Natural killer cell treated with Interleukin-12 subunit alpha and Interleukin-12 subunit beta and Interleukin-15 and Interleukin-18, amount 100 ng/mL, for 72 hours (primary cell): Measurements from ENCODE around the gene TCF7. TPM values are rescaled to one million over a fixed set of nuclear protein-coding genes. Genes with fewer than 3 reads are reported as not detected.

Experiments
- ATAC-seq, 2 donors: fragments of 150-1000 bp; cut with Tn5 transposase in 1 of 2; sonication (Bioruptor Pico), chemical (Tn5 transposase) in 1 of 2; 2 replicates each; pipeline ENCODE4 v1.10.0; 2021
- DNase-seq: peaks from one replicate; pipeline ENCODE4 v3.0.0; 2022; ENCODE audit warnings: low spot score
- H3K27ac Mint-ChIP-seq, 2 donors: 1 replicate in 1 of 2; 2 replicates in 1 of 2; pipeline ENCODE4 v1.8.0; 2022; ENCODE audit warnings: mixed read lengths in 2 of 2, mild to moderate bottlenecking in 1 of 2, moderate library complexity in 1 of 2
- H3K27me3 Mint-ChIP-seq, 2 donors: 1 replicate in 1 of 2; 2 replicates in 1 of 2; pipeline ENCODE4 v1.8.0; 2022; ENCODE audit warnings: mixed read lengths in 2 of 2
- H3K36me3 Mint-ChIP-seq: one replicate; pipeline ENCODE4 v1.8.0; 2022; ENCODE audit warnings: mixed read lengths
- H3K4me1 Mint-ChIP-seq, 2 donors: 1 replicate in 1 of 2; 2 replicates in 1 of 2; pipeline ENCODE4 v1.8.0; 2022; ENCODE audit warnings: low read depth in 2 of 2, mixed read lengths in 2 of 2, mild to moderate bottlenecking in 1 of 2
- H3K4me3 Mint-ChIP-seq: one replicate; pipeline ENCODE4 v1.8.0; 2022; ENCODE audit warnings: mixed read lengths
- H3K9me3 Mint-ChIP-seq: 2 replicates; pipeline ENCODE4 v1.8.0; 2022; ENCODE audit warnings: mixed read lengths
- total RNA-seq, 2 donors: library from RNA; stranded (reverse); gene quantifications; one replicate each; pipeline ENCODE4 v1.2.3, GENCODE V29; 2022

TCF7 gene
- total RNA-seq, 2 donors from 2014 or later: 2.6 to 6.1 TPM

DNA sequence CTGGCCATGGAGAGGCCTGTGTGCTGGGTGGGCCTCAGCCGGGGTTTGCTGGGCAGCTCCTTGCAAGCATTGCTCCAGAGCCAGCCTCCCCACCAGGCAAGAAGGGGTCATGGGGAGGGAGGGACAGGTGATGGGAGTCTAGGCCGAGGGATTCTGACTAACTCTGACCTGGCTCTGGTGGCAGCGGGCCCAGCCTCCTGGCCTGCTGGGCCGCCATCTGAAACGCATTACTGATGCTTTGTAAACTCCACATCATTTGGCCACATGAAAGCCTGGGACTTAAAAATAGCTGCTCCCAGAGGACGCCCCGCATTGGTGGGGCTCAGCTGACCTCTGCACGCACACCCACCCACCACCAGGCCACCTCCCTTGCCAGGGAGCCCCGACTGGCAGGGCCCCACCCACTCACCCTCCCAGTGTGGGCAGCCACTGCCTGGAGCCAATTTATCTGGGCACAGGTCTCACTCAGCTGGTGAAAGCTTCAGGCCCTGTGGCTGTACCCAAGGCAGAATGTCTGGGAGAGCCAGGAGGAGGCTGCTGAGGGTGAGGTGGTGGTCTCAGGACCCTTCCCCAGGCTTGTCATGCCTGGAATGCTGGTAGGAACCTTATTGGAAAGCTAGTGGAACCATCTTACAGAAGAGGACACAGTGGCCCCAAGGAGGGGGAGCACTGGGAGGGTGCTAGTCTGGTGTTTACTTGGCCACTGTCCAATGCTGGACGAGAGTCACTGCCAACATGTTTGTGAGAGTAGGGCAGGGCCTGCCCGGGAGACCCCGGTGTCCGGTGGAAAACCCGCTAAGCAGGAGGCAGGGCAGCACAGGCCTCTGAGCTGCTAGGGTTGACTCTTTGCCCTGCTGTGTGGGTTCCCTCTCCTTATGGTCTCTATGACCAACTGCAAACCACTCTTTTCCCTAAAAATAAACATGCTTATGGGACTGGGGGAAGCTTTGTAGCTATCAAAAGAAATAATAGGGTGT lies 10.8 kb downstream of the TCF7 start:
- no peak for ATAC-seq

DNA sequence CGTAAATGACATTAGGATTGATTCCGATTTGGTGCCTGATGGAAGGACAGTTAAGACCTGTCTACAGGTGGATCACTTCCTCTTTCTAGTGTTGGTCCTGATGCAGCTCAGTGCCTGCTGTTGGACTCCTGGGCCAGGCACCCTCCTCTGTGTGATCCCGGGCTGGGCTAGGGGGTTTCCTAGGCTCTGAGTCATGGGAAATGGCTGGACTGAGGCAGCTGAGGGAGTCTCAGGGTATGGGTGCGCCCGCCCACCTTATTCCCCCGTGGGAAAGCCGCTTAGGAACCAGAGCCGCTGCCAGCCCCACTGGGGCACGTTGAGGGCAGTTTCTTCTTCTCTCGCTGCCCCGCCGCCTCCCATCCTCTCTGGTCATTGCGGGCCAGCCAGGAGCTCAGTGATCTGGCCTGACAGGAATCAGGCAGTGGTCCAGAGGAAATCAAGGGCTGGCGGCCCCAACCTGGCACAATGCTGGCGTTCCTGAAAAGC lies 12.9 kb downstream of the TCF7 start:
- H3K36me3 Mint-ChIP-seq: no peaks in the 10 kb centered on the region
- DNase-seq (no peak), ATAC-seq (no peak)
- H3K4me3 Mint-ChIP-seq: no peak overlapping the region
- no peaks in the 10 kb centered on the region for H3K27me3 Mint-ChIP-seq
- peaks cover 44 to 57% of the 10 kb centered on the region in 2 donors for H3K4me1 Mint-ChIP-seq
- no peaks in the 10 kb centered on the region for H3K9me3 Mint-ChIP-seq
- no peak overlapping the region for H3K27ac Mint-ChIP-seq

More for the DNA sequence above, 10.8 kb downstream of the TCF7 start:
- H3K27me3 Mint-ChIP-seq: no peaks in the 10 kb centered on the region
- no peak for DNase-seq
- no peak overlapping the region for H3K4me3 Mint-ChIP-seq
- H3K27ac Mint-ChIP-seq: peak overlapping the region; percentile 14 to 31
- H3K9me3 Mint-ChIP-seq: no peaks in the 10 kb centered on the region
- H3K4me1 Mint-ChIP-seq: peaks cover 29 to 44% of the 10 kb centered on the region in 2 donors
- no peaks in the 10 kb centered on the region for H3K36me3 Mint-ChIP-seq

DNA sequence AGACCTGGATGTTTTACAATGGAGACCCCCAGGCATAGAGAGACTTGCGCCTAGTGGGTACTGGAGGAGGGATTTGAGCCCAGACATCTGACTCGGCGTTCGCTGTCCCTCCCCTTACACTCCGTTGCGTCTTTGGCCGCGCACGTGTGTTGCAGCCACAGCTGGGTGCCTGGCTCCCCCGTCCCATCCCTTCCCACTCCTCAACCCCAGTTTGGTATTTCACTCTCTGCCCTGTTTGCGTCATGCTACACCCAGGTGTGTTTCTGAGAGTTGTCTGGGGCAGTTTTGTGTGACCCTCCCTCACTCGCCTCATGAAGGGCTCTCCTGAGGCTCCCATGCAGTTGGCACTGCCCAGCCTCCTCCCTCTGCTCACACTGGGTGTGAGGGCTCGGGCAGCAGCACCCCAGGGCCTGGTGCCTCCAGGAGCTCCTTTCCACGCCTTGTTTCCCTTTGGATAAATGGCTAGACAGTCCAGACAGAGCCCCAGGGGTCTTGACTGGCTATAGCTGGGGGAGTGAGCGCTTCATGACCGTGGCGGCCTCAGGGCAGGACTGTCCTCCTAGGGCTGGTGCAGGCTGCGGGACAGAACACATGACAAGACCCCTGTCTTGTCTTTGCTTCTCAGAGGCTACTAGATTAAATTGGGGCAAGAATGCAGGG lies 13.6 kb downstream of the TCF7 start:
- H3K9me3 Mint-ChIP-seq: no peaks in the 10 kb centered on the region
- ATAC-seq (no peak), DNase-seq (no peak)
- H3K36me3 Mint-ChIP-seq: no peaks in the 10 kb centered on the region
- H3K27me3 Mint-ChIP-seq: no peaks in the 10 kb centered on the region
- H3K4me1 Mint-ChIP-seq: peaks cover 46 to 60% of the 10 kb centered on the region in 2 donors
- H3K27ac Mint-ChIP-seq: no peak overlapping the region
- no peak overlapping the region for H3K4me3 Mint-ChIP-seq

DNA sequence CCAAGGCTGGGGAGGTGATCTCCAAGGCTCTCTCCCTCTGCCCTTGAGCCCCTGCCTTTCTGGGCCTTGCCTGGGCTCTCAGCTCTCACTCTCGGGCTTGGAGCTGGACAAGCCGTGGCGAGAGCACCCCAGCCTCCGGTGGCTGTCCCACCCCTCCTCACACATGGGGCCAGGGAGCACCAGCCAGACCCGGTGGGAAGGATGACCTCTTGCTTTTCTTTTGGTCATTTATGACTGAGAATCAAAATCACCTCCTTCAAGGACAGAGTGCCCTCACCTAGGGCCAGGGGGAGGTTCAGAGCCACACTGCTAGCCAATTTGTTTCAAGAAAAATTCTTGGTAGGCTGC lies 14.1 kb downstream of the TCF7 start:
- H3K4me1 Mint-ChIP-seq: peaks cover 42 to 57% of the 10 kb centered on the region in 2 donors
- H3K36me3 Mint-ChIP-seq: no peaks in the 10 kb centered on the region
- no peaks in the 10 kb centered on the region for H3K9me3 Mint-ChIP-seq
- H3K27me3 Mint-ChIP-seq: no peaks in the 10 kb centered on the region
- DNase-seq (no peak), ATAC-seq (no peak)
- no peak overlapping the region for H3K27ac Mint-ChIP-seq
- no peak overlapping the region for H3K4me3 Mint-ChIP-seq

DNA sequence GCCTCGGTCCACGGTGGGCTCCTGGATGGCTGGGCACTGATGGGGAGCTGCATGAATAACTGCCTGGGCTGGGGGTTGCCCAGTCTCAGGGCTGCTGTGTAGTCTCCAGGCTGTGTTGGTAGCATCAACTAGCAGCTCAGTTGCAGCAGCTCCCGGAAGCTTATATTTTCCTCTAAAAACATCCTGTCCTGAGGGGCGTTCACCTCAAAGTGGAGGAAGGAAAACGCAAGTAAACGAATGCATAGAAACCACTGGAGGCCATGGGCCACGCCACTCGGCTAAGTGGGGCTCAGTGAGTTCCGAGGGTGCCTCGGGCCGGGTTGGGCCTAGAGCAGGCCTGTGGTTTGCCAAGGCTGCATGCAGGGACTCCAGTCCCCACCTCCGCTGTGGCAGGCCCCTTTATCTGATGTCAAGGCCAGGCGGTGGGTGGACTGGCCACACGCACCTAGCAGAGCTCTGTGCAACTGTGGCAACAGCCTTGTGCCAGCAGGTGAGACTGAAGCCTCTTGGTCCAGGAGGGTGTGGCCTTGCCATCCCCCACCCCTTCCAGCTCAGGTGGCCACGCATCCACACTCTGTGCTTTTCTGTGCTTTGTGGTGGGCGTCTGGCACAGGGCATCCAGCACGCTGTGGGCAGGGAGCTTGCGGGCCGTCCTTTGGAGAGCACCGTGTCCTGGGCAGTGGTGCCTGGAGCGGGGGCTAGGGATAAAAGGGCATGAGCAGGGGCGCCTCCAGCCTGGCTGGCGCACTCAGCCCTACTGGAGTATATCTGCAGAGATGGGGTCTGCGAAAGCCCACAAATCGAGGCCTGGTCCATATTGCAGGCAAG lies 15.1 kb downstream of the TCF7 start:
- no peak for ATAC-seq
- DNase-seq: no peak
- no peaks in the 10 kb centered on the region for H3K27me3 Mint-ChIP-seq
- H3K4me1 Mint-ChIP-seq: peaks cover 43 to 58% of the 10 kb centered on the region in 2 donors
- peak overlapping the region in 1 of 2 donors; percentile 61 for H3K27ac Mint-ChIP-seq
- H3K36me3 Mint-ChIP-seq: no peaks in the 10 kb centered on the region
- H3K9me3 Mint-ChIP-seq: no peaks in the 10 kb centered on the region
- H3K4me3 Mint-ChIP-seq: no peak overlapping the region

DNA sequence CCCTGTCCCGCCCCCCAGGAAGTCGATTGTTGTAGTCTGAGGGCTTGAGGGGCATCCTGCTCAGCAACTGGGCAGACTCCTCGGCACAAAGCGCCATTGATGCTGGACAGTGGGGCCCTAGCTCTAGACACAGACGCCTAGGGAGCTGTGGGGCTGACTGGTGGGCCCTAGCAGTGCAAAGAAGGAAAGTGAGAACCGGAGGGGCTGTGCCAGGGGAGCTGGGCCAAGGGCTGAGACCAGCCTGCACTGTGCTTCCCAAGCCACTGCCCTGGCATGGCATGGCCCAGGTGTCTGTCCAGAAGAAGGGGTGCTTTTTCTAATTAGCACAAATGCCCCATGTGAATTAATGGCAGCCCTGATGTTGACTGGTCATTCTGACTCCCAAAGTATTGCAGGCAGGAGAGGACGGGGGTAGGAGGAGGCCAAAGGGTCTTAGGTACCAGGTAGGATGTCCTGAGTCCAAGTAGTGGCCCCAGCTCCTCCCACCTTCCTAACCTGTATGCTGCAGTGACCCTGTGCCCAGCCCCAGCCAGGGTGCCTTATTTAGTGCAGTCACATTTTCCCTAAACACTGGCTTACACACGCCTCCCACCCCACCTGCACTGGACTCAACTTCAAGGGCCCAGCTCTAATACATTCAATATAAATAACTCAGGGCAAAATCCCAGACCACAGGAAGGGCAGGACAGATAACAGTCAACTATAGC lies 15.9 kb downstream of the TCF7 start:
- H3K4me1 Mint-ChIP-seq: peaks cover 47 to 60% of the 10 kb centered on the region in 2 donors
- peaks cover 1% of the 10 kb centered on the region for H3K36me3 Mint-ChIP-seq
- DNase-seq (no peak), ATAC-seq (no peak)
- peaks cover 2 to 3% of the 10 kb centered on the region in 2 donors for H3K27me3 Mint-ChIP-seq
- H3K4me3 Mint-ChIP-seq: peak overlapping the region; percentile 25
- H3K27ac Mint-ChIP-seq: peak overlapping the region in 1 of 2 donors; percentile 61
- H3K9me3 Mint-ChIP-seq: no peaks in the 10 kb centered on the region

DNA sequence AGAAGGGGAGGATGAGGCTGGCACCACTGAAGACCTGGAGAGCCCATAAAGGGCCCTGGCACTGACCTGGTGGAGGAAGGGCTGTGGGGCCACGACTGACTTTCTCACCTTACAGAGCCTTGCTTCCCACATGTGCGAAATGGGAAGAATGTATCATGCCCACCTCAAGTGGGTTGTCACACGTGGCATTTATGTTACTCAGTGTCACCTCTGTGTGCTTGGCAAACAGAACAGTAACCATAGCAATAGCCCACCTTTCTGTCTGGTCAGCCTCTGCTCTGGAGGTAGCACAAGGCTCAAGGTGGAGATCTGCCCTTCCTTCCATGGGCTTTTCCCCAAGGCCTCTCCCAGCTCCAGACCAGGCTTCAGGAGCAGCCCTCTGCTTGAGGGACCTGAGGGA lies 16.7 kb downstream of the TCF7 start:
- Mint-ChIP-seq H3K9me3 (no peaks in the 10 kb centered on the region), H3K4me3 (peak overlapping the region; percentile 25), H3K27ac (peak overlapping the region in 1 of 2 donors; percentile 61), H3K27me3 (peaks cover 7% of the 10 kb centered on the region in 2 donors), H3K36me3 (peaks cover 8% of the 10 kb centered on the region), H3K4me1 (peaks cover 54 to 60% of the 10 kb centered on the region in 2 donors)
- DNase-seq (no peak), ATAC-seq (no peak)

DNA sequence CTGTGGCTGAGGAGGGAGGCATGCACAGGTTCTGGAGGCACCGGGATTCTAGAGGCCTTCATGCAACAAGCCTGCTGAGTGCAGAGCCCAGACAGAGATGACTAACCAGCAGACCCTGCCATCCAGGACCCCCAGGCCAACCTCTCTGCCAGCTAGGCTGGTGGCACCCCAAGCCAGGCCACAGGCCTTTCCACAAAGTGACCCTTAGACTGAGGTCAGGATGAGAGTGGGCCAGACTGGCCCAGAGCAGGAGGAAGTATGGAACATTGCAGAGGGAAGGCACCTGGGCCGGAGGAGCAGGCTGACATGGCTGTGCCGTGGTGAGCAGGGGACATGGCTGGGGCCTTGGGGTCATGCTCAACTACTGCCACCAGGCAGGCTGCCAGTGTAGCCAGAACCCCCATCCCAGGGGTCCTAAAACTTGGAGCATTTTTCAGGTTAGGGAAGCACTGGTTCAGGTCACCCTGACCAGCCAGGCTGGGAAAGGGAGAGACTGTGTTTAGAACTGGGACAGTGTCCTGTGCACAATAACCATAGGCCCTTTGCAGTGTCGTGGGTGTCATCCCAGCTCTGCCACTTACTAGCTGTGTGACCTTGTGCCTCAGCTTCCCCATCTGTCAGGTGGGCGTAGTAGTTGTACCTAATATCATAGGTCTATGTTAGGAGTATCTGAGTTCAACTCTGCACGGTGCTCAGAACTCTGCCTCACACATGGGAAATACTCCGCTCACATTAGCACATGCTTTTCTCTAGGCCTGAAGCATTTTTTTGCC lies 17.3 kb downstream of the TCF7 start:
- peaks cover 54 to 58% of the 10 kb centered on the region in 2 donors for H3K4me1 Mint-ChIP-seq
- H3K36me3 Mint-ChIP-seq: peaks cover 8% of the 10 kb centered on the region
- H3K4me3 Mint-ChIP-seq: peak overlapping the region; percentile 32
- H3K27me3 Mint-ChIP-seq: peaks cover 7% of the 10 kb centered on the region in 2 donors
- no peaks in the 10 kb centered on the region for H3K9me3 Mint-ChIP-seq
- ATAC-seq: no peak
- peak overlapping the region; percentile 43 to 65 for H3K27ac Mint-ChIP-seq
- DNase-seq: no peak

DNA sequence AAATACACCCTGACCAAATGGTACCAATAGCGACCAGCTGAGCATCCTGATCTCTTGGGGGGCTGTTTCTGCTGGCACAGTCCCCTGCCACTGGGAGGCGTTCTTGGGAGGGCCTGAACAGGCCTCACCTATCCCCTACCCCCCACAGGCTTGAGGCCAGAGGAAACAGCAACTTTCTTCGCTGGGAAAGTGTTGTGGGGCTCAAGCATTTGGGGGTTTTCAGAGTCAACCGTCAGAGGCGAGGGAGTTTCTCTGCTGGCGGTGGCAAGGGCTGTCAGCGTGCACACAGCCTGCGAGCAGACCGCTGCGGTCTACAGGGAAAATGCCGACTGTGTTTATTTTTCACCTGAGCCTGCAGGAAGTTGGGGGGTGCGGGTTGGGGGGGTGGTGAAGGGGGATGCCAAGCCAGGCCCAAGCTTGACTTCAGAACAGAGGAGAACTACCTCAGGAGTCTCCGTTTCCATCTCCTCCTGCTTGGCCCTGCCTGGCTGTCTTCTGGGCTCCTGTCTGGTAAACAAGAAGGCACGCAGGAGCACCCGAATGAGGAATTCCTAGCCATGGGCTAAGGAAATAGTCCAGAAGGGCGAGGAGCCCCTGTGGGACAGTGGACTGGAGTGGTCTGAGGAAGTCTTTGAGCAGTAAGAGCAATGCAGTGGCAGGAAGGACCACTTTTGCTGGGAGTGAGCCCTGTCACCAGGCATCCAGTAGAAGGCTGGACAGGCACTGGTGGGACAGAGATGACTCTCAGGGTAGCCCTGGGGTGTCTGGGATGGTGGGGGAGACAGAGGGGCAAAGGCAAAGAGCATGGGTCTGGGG lies 18.1 kb downstream of the TCF7 start:
- H3K27me3 Mint-ChIP-seq: peaks cover 7% of the 10 kb centered on the region in 2 donors
- peaks cover 54 to 62% of the 10 kb centered on the region in 2 donors for H3K4me1 Mint-ChIP-seq
- H3K27ac Mint-ChIP-seq: peak overlapping the region; percentile 43 to 65
- peaks cover 8% of the 10 kb centered on the region for H3K36me3 Mint-ChIP-seq
- ATAC-seq (peak; percentile 77 to 82), DNase-seq (peak; percentile 84)
- H3K4me3 Mint-ChIP-seq: peak overlapping the region; percentile 43
- no peaks in the 10 kb centered on the region for H3K9me3 Mint-ChIP-seq

DNA sequence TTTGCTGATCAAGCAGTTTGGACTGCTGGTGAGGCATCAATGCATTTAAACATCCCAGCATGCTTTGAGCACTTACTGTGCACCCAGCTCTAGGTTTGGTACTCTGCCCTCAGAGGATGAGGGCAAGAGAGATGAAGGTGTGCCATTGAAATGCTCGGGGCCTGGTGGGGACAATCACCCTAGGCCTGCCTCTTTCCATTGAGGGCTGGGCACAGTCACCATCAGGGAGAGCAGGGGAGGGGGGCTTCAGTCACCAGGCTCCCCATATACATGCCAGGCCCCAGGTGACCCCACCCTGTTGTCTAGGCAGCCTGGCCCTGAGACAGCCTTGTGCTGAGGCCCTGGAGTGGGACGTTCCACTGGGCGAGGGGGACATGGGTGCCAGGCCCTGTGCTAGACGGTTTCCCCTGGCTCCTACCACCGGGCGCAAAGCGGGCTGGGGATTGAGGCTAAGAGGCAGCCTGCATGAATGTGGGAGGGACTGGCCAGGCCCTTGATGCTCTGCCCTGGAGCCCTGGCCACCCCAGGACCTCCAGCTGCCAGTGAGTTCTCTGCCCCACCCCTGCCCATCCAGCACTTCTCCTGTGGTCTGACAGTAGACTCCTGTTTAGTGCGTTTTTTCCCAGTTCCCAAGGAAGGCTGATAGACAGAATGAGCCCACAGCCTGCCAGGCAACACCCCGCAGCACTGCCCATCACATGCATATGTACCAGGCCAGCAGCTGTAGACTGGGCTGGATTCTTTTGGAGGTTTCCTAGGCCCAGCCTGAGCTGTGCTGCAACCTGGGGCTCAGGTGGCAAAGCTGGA lies 18.9 kb downstream of the TCF7 start:
- no peaks in the 10 kb centered on the region for H3K9me3 Mint-ChIP-seq
- DNase-seq (peak; percentile 56), ATAC-seq (no peak)
- peak overlapping the region; percentile 43 for H3K4me3 Mint-ChIP-seq
- peaks cover 7% of the 10 kb centered on the region in 2 donors for H3K27me3 Mint-ChIP-seq
- H3K27ac Mint-ChIP-seq: peak overlapping the region; percentile 43 to 65
- peaks cover 8% of the 10 kb centered on the region for H3K36me3 Mint-ChIP-seq
- H3K4me1 Mint-ChIP-seq: peaks cover 57 to 68% of the 10 kb centered on the region in 2 donors

DNA sequence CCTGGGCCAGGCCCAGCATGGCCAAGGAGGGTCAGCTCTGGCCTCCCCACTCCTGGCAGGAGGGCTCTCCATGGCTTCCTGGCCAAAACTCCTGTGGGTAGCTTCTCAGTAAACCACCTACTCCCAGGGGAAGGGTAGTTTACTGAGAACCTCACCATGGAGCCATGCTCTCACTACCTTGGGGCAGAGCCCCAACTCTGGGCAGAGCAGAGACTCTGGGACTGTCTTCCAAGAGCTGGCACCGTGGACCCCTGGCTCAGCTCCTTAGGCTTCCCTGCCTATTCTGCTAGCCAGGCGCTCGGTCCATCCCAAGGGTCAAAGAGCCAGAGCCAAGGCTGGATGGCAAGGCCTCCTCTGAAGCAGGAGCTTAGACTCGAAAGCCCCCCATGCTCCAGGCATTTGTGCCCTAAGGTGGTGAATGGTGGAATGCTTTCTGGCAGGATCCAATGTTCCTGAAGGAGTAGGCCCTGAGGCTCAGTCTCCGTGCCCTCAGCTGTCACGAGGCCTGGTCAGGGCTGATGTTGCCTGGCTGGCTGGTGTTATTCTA lies 19.6 kb downstream of the TCF7 start:
- ATAC-seq (no peak), DNase-seq (peak; percentile 57)
- Mint-ChIP-seq H3K27ac (no peak overlapping the region), H3K27me3 (peaks cover 7% of the 10 kb centered on the region in 2 donors), H3K4me1 (peaks cover 61 to 73% of the 10 kb centered on the region in 2 donors), H3K36me3 (peaks cover 8% of the 10 kb centered on the region), H3K4me3 (no peak overlapping the region), H3K9me3 (no peaks in the 10 kb centered on the region)
